NCI-H774 (cell line): Measurements from ENCODE around the gene SIK2.
"Not testable (repeated sequence)": the region's sequence is repeated elsewhere in the genome, so short reads cannot be mapped to it uniquely, and the experiment has no call there.

Source experiments
- DNase-seq: peaks from one replicate; lab custom pipeline; 2025; lab: John Stamatoyannopoulos, UW

Gene SIK2

DNA sequence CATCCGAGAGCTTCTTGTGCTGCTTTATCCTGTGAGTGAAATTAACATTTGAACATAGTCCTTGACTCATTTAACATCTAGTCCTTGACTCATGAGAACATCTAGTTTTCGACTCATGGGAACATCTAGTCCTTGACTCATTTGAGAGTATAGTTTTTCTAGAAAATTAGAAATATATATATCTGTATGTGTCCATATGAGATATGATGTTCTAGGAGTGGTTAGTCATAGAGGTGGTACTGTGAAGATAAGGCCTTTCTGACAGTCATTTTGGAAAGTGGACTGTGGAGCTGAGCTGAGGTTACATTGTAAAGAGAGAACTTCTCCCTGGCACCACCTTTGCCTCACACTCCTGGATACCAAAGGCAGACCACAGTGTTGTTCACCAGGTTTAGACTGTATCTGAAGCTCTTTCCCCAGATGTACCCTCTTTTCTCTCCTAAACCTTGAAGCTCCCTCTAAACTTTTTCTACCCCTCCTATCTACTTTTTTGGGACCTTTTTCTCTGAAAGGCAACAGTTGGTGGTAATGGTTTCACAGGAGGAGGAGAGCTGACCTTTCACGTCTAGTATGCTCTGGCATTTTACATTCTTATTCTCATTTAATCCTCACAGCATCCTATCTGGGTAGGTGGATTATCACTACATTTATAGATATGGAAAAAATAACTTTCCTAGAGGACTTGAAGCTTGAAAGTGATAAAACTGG, 96.8 kb downstream of the SIK2 start:
- DNase-seq = no peak

DNA sequence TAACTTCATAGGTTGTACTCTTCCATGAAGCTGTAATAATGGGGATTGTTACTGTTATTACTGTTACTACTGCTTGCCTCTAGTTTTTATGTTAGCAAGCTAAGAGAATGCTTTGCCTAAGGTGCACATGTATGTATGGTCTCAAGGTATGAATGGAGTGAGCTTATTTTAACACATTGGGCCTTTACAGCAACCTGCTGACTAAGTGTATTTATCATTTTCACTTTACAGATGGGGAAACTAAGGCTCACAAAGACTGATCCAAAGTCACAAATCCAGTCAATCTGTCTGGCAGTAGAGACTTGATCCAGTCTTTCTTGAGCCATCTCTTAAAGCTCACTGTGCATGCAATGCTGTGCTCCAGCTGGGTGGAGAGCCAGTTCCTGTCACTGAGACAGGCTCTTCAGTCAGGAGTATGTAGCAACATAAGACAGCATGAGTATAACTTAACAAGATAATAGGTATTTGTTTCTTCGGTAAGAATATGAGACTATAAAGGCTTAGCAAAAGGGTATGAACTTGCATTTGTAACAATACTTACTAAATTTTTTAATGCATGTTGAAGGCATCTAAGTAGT, 97.4 kb downstream of the SIK2 start:
- no peak for DNase-seq

DNA sequence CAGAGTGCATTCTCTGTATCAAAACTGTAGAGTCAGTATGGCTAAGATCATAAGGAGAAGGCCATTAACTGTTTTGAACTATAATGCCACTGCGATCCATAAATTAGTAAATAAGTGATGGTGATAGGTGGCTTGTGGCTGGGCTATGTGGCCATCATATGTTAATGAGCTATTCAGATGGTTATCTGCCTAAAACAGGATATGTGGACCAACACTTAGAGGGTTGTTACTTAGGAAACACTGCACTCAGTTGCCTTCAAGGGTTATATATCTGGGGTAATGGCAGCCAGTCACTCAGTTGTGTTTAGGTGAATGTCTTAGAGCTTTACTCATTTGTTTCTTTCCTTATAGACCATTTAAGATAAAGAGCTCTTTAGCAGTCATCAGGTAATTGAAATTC, 97.9 kb downstream of the SIK2 start:
- no peak for DNase-seq

DNA sequence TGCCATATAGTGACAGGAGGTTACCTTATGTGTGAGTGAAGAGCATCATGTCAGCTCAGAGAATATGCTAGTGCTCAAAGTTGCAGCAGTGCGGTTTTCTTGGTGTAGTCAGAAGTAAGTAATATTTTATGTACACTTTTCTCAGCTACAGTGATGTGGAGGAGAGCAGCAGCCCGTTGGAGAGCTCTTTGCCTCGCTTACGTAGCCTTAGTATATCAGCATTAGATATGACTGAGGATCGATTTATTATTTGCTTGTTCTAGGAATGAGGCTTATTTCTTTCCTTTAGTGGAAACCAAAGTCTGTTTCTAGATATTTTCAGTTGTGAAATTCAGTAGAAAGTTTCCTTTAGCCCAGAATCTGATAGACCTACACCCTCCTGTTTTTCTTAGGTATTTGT, 100.4 kb downstream of the SIK2 start:
- no peak for DNase-seq

DNA sequence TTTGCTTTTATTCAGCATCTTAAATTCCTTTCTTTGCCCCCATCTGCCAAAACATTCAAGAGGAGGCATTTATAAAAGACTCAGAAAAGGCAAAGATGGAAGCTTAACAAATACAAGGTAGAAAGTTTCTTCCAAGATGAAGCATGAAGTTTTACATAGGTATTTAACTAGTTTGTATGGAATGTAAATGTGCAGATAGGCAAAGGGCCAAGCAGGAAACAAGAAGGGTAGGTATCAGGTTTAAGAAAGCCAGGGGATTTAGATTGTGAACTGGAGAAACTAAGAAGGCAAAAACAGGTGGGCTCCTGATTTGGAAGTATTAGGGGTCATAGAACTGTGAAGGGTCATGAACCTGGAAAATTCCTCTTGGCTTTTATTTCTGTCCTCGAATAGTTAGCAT, 101.3 kb downstream of the SIK2 start:
- no peak for DNase-seq

DNA sequence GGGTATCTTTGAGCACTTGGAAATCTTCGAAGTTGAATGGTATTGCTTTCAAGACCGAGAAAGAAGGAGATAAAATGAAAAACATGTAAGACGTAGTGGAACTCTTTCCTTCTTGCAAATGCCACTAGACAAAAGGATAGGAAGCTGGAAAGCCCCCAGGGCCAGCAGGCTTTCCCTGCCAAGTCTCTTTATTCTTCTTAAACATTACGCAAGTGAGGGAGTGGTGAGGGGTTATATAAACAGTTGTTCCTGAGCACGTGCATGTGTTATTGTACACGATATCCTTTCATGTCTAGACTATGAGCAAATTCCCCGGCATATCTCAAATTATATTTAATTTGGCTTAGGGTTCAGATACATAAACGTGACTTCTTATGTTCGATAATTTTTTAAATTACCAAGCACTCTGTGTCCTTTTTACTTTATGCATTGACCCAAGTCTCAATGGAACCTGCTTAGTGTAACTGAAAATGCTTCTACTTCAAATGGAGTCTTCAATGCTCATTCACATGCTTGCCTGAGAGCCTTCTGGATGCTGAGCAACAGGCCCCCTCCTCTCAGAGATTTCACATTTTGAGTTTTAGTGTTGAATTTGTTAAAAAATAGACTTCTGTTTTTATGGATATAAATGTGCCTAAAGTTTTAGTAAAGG, 104.9 kb downstream of the SIK2 start:
- no peak for DNase-seq

DNA sequence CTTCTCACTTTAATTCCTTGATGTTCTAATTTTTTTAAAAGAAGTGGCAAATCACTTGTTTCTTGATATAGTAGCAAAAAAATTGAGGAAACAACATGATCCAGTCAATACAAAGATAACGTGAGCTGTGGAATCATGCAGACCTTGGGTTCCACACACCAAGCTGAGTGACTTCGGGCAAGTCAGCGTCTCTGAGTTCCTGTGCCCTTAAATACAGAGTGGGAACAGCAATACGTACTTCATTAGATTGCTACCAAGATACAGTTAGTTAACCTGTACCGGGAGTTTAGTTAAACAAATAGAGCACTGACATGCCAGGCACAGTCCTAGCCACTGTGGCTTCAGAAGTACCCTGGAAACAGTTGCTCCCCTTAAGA, 105.4 kb downstream of the SIK2 start:
- no peak for DNase-seq

DNA sequence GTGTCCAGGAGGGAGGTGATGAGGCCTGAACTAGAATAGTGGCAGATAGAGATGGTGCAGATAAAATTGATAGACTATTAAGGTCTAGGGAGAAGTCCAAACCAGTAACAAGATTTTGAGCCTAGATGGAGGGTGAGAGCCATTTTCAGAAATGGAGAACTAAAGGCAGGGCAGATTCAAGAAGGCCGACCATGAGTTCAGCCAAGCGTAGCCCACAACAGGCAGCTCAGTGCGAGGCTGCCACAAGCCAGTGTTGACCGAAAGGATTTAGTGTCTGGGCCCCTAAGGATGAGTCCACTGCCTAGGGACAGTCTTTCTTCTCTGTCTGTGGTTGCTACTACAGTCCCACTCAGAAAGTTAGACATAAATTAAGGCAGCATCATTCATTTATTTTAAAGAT, 112.3 kb downstream of the SIK2 start:
- no peak for DNase-seq

DNA sequence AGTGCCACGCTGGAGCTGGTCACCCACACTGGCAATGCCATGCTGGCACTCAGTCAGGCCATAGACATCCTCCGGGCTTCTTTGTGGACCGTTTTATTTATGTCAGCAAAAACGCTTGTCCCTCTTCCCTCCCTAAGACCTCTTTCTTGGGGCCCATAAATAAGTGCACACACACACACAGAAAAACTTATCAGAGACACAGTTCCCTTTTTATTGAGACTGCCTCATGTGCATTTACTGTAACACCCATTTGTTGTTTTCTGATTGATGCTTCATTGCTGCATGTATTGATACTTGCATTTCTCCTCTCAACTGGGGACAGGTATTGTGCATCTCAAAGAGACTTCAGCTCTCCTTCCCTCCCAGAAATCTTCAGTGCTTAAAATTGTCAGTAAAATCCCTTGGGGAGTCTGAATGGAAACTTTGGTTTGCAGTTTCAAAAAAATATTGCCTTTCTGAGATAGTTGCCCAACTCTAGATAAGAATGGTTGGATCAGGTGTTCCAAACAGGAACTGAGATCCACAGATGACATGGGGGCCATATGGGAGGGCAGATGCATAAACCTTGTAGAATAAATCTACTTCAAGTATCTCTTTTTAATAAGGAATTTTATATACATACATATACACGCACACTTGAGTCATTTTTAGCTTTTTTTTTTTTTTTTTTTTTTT, 113.0 kb downstream of the SIK2 start:
- no peak for DNase-seq

DNA sequence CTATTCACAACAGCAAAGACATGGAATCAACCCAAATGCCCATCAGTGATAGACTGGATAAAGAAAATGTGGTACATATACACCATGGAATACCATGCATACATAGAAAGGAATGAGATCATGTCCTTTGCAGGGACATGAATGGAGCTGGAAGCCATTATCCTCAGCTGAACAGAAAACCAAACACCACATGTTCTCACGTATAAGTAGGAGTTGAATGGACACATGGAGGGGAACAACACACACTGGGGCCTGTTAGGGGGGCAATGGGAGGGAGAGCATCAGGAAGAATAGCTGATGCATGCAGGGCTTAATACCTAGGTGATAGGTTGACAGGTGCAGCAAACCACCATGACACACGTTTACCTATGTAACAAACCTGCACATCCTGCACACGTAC, 115.4 kb downstream of the SIK2 start:
- not testable (repeated sequence) for DNase-seq

DNA sequence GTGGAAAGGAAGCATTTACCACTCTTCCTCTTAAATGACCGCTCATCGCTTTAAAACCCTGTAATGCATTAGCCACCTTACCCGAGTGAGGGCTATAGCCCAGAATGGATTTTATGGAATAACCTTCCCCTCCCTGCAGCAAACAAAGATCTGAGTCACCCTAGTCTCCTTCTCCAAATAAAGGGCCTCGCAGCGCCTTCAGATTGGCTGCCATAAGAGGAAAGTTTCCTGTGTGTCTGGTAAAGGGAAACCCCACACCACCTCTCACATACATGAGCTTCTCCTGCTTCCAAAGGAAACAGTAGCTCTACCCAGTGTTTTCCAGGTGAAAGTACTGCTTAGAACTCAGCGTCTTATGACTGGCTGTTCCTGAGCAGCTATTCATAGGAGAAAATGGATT, 116.2 kb downstream of the SIK2 start:
- no peak for DNase-seq

DNA sequence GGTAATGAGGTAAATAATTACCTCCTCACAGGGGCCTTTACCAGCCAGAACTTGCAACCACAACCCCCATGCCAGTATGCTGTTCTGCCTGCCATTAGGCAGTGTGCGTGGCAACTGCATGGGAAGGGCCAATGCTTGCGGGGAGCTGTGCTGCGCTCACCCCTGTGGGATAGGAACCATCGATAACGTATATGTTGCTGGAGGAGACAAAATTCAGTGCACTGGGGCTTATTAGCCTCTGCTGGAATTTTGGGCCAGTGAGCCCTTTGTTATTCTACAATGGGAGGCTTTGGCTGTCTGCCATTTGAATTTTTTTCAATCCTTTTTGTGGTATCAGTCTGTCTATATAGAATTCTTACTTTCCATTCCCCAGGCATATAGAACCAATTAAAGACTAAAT, 116.6 kb downstream of the SIK2 start:
- DNase-seq = no peak

DNA sequence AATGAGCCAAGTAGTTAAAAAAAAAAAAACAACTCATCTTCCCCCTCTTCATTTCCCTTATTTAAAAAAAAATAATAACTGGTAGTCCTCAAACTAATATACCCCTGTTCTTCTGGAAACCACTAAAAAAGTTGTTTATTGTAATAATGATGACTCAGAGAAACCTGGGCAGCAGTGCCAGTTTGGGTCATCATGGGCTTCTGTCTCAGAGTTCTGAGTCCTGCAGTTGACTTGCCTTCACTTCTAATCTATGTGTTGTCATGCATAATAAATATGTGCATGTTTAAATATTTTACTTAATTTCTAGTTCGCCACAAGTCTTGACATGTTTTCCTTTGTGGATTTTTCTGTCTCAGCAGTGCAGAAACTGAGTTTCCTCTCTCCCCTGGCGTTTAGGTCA, 117.1 kb downstream of the SIK2 start:
- DNase-seq = no peak

DNA sequence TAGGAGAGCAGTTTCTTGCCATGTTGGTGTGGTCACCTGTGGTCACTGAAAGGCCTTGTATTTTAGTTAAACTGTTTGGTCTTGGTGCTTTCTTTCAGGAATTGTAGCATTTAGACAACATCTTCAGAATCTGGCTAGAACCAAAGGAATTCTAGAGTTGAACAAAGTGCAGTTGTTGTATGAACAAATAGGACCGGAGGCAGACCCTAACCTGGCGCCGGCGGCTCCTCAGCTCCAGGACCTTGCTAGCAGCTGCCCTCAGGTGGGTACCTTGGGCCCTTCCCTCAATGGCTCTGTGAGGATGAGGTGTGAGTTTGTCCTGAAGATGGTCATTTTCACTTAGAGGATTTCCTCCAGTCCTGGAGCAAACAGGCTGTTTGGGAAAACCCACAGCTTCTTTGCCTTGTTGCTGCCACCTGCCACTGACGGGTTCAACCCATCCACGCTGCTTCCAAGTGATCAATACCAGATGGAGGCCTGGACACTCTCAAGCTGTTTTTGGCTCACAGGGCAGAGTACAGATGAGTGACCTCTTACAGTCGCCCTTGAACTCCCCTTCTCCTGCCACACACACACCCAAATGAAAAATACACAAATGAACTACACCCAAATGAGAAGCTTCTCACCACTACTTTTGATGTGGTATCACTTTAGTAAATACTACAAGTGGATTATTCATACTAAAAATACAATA, 118.7 kb downstream of the SIK2 start:
- DNase-seq = no peak

DNA sequence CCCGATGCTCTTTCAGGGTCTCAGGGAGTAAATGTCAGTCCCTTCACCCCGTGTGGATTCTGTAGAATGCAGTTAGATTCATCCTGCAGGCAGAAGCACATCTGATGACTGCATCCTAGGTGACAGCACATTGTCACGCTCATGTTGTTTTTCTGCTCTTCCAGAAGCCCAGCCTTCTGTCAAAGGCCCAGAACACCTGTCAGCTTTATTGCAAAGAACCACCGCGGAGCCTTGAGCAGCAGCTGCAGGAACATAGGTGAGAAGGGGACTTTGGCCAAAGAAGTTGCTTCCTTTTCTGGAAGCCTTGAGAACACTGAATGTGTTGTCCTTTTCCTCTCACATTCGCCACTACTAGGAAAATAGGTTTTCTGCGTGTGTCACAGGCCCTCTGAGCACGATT, 120.3 kb downstream of the SIK2 start:
- no peak for DNase-seq

DNA sequence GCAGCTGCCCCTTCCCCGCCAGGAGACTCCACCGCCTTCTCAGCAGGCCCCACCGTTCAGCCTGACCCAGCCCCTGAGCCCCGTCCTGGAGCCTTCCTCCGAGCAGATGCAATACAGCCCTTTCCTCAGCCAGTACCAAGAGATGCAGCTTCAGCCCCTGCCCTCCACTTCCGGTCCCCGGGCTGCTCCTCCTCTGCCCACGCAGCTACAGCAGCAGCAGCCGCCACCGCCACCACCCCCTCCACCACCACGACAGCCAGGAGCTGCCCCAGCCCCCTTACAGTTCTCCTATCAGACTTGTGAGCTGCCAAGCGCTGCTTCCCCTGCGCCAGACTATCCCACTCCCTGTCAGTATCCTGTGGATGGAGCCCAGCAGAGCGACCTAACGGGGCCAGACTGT, 121.3 kb downstream of the SIK2 start:
- DNase-seq = no peak

DNA sequence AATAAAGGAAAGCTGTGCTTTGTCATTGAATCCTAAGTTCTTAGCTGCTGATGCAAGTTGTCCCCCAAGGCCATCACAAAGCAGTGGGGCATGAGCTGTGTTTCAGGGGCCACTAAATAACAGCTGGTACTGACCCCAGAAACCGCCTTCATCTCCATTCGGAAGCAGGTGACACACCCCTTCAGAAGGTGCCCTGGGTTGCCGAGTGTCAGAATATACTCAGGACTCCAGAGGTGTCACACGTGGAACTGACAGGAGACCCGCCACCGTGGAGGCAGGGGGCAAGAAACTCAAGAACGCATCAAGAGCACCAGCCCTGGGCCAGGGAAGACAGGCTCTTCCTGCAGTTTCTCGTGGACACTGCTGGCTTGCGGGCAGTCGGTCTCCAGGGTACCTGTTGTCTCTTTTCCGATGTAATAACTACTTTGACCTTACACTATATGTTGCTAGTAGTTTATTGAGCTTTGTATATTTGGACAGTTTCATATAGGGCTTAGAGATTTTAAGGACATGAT, 122.4 kb downstream of the SIK2 start:
- DNase-seq = no peak

DNA sequence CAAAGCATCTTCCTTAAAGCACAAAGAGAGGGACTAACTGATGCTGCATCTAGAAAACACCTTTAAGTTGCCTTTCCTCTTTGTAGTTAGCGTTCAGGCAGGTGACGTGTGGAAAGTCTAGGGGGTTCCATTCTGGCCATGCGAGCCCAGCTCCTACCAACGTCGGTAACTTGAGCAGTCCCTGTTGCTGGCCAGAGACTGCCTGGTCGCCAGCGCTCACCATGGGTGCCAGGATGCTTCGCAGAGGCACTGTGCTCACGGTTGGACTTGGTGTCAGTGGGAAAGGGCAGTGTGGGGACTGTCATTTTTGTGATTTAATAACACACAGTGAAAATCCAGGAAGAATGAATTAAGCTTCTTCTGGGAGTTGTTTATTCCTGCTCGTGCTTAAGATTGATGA, 123.4 kb downstream of the SIK2 start:
- no peak for DNase-seq

DNA sequence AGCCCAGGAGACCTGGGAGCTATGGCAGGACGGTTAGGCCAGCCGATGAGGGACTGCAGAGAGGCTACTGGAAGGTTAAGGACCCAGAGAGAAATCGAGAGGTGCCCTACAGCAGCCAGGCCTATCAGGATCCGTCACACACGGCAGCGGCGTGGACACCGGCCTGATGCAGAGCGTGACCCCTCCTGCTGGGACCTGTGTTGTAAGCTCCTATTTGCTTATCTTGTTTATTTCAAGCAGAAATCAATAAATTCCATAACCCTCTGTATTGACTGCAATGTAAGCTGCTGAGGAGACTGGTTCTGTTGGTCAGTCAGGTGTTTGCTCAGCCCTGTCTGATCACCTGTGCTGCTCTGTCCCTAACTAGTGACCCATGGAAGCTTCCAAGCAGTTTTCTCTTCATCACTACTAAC, 124.1 kb downstream of the SIK2 start:
- no peak for DNase-seq

DNA sequence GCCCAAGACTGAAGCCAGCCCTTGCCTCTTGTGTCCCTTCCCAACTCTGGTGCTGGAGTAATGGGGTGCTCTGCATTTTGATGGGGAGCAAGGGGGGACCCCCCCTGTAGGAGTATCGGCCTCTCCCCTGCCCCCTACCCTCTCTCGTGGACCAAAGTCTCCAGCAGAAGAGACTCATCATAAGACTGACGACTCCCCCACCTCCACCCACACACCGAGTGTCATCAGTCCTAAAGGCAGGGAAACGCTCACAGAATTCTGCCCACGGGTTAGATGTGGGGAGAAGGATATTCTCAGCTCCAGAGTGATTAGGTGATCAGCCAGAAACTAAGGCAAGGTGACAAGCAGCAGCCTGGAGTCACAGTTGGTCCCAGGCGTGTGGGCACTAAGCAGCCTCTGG, 125.2 kb downstream of the SIK2 start:
- no peak for DNase-seq

DNA sequence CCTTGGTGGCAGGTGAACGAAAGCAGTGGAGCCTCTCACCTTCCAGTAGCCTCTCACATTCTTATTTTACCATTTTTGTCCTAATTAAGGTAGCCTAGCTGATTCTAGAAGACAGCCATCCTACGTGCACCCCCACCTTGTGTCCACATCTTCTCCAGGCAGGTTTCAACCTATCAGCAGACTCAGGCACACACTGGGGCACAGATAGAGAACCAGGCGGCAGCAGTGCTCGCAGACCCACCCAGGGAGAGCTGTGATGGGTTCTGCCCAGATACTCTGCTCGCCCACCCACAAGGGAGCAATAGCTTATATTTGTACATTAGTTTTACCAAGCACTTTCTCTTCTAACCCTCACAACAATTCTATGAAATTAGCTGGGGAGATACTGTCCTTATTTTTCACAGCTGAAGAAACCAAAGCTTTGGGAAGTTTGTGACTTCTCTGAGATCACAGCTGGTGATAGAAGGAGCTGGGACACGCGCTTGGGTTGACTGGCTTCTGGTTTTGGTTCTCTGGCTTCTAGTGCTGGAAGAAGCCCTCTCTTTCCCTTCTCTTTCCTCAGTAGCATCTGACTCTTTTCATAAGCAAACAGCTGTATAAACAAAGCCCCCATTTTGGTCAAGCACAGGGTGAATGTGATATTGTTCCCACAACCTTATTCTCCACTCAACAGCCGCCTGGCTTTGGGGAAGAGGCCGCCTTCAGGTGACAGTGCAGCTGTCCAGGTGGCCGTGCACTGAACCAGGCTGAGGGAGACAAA, 127.0 kb downstream of the SIK2 start:
- peak; percentile 24 for DNase-seq
